Calu3 (cell line): ENCODE measurements around the gene TENT4A. TPM values are rescaled to one million over a fixed set of nuclear protein-coding genes. Genes with fewer than 3 reads are reported as not detected.

Experiments
- BruUV-seq: library from RNA; stranded (reverse); fragments of 400-500 nt; replicated peaks from 2 replicates; lab custom pipeline; 2021; lab: Mats Ljungman, UMichigan
- CTCF ChIA-PET: fragments of 300-600 bp; sonication (Branson Sonifier 250); formaldehyde crosslinking; loops from one replicate; lab custom pipeline; 2022; ENCODE audit warnings: antibody characterized with exemption; lab: Charles Lee
- DNase-seq: peaks from one replicate; pipeline ENCODE4 v3.0.0; 2022
- H3K27ac Mint-ChIP-seq: one replicate; pipeline ENCODE4 v1.8.0; 2022; ENCODE audit warnings: mixed read lengths; ENCODE audit not compliant: unreplicated experiment
- H3K27me3 Mint-ChIP-seq: one replicate; pipeline ENCODE4 v1.8.0; 2022; ENCODE audit warnings: mixed read lengths; ENCODE audit not compliant: unreplicated experiment
- H3K36me3 Mint-ChIP-seq: one replicate; pipeline ENCODE4 v1.8.0; 2022; ENCODE audit warnings: mild to moderate bottlenecking, moderate library complexity, mixed read lengths; ENCODE audit not compliant: insufficient read depth, unreplicated experiment
- H3K4me1 Mint-ChIP-seq: one replicate; pipeline ENCODE4 v1.8.0; 2022; ENCODE audit warnings: mild to moderate bottlenecking, low read depth, mixed read lengths; ENCODE audit not compliant: unreplicated experiment
- H3K4me3 Mint-ChIP-seq: one replicate; pipeline ENCODE4 v1.8.0; 2022; ENCODE audit warnings: mild to moderate bottlenecking, low read depth, moderate library complexity, mixed read lengths; ENCODE audit not compliant: unreplicated experiment
- H3K9me3 Mint-ChIP-seq: one replicate; pipeline ENCODE4 v1.8.0; 2022; ENCODE audit warnings: low read depth, mixed read lengths; ENCODE audit not compliant: unreplicated experiment
- intact Hi-C: fragments of 100-400 bp; cut with micrococcal nuclease; formaldehyde crosslinking; loops from one replicate; pipeline ENCODE4 v1.10.0; 2022; ENCODE audit not compliant: unreplicated experiment
- total RNA-seq: library from RNA; stranded (reverse); gene quantifications from 2 replicates; pipeline ENCODE4 v1.2.3, GENCODE V29; 2022
- TF ChIP-seq, protein P1 (sequence below): fragments of 200-600 bp; IDR thresholded peaks from one replicate; pipeline ENCODE4 v1.8.0; 2022; ENCODE audit warnings: antibody characterized with exemption; ENCODE audit not compliant: unreplicated experiment

TENT4A gene
- total RNA-seq, 1 experiment from 2014 or later = 39.9 TPM

- no peak for DNase-seq
- no TSS peak for BruUV-seq
- Mint-ChIP-seq H3K36me3 (no peaks in the 10 kb centered on the region), H3K4me1 (no peaks in the 10 kb centered on the region), H3K9me3 (no peaks in the 10 kb centered on the region), H3K27me3 (no peaks in the 10 kb centered on the region), H3K4me3 (no peak overlapping the region), H3K27ac (no peak overlapping the region)
- CTCF ChIA-PET = no interaction called here
- intact Hi-C loops = no loop called here
- TF ChIP-seq, protein P1, sequence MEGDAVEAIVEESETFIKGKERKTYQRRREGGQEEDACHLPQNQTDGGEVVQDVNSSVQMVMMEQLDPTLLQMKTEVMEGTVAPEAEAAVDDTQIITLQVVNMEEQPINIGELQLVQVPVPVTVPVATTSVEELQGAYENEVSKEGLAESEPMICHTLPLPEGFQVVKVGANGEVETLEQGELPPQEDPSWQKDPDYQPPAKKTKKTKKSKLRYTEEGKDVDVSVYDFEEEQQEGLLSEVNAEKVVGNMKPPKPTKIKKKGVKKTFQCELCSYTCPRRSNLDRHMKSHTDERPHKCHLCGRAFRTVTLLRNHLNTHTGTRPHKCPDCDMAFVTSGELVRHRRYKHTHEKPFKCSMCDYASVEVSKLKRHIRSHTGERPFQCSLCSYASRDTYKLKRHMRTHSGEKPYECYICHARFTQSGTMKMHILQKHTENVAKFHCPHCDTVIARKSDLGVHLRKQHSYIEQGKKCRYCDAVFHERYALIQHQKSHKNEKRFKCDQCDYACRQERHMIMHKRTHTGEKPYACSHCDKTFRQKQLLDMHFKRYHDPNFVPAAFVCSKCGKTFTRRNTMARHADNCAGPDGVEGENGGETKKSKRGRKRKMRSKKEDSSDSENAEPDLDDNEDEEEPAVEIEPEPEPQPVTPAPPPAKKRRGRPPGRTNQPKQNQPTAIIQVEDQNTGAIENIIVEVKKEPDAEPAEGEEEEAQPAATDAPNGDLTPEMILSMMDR = no peak
Measured at GRCh38 chr5:6675784-6676491, 37.3 kb upstream of the TENT4A start.

GRCh38 chr5:6676702-6677101, 36.5 kb upstream of the TENT4A start:
- CTCF ChIA-PET = interaction anchor here (0.7 kb wide), 1 partner anchor 60 kb away, joined by 3 read pairs; no protein-coding TSS in a partner anchor
- H3K36me3 Mint-ChIP-seq = no peaks in the 10 kb centered on the region
- BruUV-seq = no TSS peak
- H3K9me3 Mint-ChIP-seq = no peaks in the 10 kb centered on the region
- no peaks in the 10 kb centered on the region for H3K4me1 Mint-ChIP-seq
- no peaks in the 10 kb centered on the region for H3K27me3 Mint-ChIP-seq
- TF ChIP-seq, protein P1 = no peak
- H3K27ac Mint-ChIP-seq = no peak overlapping the region
- intact Hi-C loops = no loop called here
- no peak for DNase-seq
- H3K4me3 Mint-ChIP-seq = no peak overlapping the region

DNA sequence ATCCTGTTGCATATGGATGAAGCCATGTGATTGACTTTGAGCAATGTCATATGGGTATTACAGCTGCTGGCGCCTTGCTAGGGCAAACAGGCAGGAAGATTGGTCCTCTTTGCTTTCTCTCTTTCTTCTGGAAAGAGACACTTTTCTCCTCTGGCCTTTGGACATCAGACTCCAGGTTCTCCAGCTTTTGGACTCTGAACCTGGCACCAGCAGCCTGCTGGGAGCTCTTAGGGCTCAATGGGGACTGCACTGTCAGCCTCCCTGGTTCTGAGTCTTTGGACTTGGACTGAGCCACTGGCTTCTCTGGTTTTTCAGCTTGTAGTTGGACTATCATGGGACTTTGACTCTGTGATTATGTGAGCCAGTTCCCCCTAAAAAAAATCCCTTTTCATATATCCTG, 34.8 kb upstream of the TENT4A start:
- intact Hi-C loops = no loop called here
- H3K4me1 Mint-ChIP-seq = no peaks in the 10 kb centered on the region
- H3K4me3 Mint-ChIP-seq = no peak overlapping the region
- no peaks in the 10 kb centered on the region for H3K27me3 Mint-ChIP-seq
- TF ChIP-seq, protein P1 = no peak
- no TSS peak for BruUV-seq
- H3K9me3 Mint-ChIP-seq = no peaks in the 10 kb centered on the region
- no peaks in the 10 kb centered on the region for H3K36me3 Mint-ChIP-seq
- H3K27ac Mint-ChIP-seq = no peak overlapping the region
- no peak for DNase-seq
- CTCF ChIA-PET = no interaction called here

- Mint-ChIP-seq H3K4me3 (no peak overlapping the region), H3K9me3 (no peaks in the 10 kb centered on the region), H3K36me3 (no peaks in the 10 kb centered on the region), H3K4me1 (no peaks in the 10 kb centered on the region), H3K27ac (no peak overlapping the region), H3K27me3 (peaks cover 13% of the 10 kb centered on the region)
- intact Hi-C loops = no loop called here
- no TSS peak for BruUV-seq
- DNase-seq = no peak
- TF ChIP-seq, protein P1 = no peak
- CTCF ChIA-PET = interaction anchor here (0.7 kb wide), 1 partner anchor 353 kb away, joined by 4 read pairs; no protein-coding TSS in a partner anchor
Measured at GRCh38 chr5:6680922-6681321, 32.3 kb upstream of the TENT4A start.
